Effector CD8-positive, alpha-beta T cell (primary cell): Measurements from ENCODE around the gene TSPAN18.

Experiments used
- DNase-seq: peaks from one replicate; lab custom pipeline; 2025; lab: John Stamatoyannopoulos, UW

Gene TSPAN18

DNA sequence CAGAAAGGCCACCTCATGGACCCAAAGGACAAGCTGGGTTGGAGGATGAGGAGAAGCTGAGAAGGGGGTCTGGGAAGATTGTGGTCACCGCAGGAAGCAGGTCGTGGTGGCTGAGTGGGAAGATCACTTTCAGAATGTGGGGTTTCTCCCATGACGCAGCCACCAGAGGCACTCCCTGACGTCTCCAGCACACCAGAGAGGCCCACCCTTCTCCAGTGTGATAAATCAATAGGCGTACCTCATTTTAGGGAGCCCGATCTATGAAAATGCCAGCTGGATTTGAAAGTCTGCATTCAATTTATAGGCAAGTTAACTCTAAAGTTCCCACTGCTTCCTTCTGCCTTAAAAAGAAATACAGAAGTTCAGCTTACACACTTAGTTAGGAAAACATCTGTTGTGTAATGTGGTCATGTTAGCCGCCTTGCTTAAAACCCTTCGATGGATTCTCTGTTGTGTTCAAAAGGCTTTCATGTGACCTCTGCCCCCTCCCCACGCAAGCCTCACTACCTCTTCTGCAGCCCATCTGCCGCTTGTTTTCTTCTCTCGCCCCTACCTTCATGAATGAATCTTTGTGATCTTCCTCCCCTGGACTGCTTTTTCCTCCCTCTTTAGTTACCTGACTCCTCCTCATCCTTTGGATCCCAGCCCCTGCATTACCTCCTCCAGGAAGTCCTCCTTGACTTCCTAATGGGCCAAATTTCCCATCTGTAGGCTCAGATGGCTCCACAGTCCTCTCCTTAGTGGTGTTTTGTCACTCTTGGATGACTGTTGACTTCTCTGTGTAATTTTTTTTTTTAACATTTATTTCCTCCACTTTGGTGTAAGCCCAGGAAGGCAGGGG is 10.7 kb downstream of the TSPAN18 start:
- DNase-seq, result no peak

DNA sequence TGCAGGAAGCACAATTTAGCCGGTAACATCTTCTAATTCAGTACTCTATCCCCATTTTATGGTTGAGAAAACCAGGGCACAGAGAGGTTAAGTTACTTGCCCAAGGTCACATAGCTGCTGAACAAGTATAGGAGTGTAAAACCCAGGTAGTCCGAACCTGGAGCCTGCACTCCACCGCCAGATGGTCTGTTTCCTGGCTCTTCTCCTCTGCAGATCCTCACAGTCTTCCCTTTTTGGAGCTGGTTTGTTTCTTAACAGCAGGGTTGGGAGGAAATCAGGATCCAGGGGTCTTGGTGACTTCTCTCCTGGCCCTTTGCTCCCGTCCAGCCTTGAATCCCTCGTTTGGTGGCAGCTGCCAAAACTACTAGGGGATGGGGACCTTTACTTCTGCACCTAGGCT is 12.0 kb downstream of the TSPAN18 start:
- DNase-seq, result no peak

DNA sequence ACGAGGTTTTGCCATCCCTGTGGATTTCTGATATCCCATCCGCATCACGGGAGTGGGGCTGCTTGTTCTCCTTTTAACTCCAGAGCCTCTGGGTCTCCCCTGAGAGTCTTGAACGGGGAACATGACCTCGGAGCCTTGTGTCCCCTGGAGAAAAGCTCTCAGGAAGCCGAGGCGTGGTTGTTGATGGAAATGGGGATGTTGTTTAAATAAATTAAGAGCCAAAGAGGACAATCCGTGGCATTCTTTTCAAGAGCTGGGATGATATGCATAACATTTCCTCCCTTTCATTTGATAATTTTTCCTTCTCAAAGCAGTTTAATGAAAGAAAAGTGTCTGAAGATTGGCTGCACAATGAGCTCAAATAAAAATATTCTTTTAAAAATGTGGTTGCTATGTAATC is 14.2 kb downstream of the TSPAN18 start:
- DNase-seq, result no peak

DNA sequence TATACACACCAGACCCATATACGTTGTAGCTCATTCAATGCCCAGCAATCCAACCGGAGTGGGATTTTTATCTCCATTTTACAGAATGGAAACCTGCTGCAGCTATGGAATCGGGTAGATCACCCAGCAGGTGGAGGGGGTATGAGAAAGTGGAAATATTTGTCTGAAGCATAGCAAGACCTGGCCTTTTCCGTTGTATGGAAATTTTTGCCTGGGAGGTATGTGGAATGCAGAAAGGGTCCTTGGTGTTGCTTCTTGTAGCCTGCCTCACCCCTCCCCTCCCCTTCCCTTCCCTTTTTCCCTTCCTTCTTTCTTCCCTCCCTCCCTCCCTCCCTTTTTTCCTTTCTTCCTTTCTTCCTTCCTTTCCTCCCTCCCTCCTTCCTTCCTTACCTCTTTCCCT is 15.2 kb downstream of the TSPAN18 start:
- DNase-seq, result no peak

DNA sequence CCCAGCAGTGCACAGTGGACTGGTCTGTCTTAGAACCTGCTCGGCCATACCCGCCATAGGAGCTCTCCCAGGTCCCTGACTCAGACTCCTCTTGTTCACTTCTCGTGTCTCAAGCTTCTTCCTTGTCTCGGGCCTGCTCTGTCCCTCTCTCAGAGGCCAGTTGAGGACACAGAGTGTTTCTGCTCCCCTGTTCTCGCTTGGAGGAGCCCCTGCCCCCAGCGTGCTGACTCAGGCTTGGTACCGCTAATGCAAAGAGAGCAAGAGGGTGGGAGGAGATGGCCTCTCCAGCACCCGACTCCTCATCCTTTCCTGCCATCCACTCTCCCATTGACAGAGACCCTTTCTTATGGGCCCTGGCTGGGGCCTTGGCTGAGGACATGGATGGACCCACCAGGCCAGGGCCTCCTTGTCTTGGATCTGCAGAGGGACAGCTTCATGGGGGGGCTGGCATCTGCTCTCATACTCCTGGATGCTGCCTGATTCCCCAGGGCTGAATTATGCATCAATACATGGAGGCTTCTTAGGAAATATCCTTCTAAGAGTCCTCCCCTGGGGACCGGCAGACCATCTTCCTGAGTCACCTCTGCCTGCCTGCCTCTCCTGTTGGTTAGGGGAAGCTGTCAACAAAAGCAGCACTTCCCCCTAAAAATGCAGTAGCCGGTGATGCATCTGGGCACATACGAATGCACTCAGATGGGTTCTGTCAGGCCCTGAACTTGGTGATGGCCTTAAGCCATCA is 15.9 kb downstream of the TSPAN18 start:
- DNase-seq, result no peak

DNA sequence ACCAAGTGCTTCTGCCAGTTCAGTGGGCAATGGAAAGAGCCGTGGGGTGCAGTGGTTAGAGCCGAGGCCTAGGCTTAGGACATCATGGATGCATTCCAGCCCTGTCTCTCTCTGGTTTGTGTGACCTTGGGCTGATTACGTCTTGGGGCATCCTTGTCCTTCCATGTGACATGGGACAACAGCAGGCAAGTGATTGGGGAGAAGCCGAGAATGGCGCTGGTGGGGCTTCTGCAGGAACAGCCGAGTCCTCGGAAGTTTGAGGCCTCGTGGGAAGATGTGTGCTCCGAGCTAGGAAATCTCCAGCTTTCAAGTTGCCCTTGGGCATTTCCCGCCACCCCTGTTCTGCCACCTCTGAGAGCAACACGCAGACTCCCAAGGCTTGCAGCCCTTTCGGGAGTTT is 16.6 kb downstream of the TSPAN18 start:
- no peak for DNase-seq

DNA sequence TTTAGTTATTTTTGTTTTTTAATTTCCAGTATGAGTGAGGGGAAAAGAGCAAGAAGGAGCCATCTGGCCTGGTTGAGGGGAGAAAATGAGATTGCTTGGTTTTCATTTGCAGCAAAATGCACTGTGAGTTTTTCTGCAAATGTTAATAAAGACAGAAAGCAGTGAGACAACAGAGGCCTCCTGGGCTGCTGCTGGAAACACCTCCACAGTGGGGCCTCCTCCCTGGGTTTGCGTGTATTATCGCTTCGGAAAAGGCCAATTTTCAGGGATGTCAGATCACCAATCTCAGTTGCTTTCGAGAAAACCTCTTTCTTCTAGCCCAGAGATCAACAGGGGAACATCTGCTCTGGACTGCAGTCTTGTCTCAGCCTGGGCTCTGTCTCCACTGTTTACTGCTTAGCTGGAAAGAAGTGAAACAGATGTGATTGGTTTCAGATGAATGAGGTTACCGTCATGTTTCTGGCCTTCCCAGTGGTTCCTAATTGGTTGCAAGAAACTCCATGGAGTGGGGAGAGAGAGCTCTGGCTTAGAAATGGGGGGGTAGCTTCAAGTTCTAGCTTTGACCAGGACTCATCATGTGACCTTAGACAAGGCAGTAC is 17.3 kb downstream of the TSPAN18 start:
- no peak for DNase-seq

DNA sequence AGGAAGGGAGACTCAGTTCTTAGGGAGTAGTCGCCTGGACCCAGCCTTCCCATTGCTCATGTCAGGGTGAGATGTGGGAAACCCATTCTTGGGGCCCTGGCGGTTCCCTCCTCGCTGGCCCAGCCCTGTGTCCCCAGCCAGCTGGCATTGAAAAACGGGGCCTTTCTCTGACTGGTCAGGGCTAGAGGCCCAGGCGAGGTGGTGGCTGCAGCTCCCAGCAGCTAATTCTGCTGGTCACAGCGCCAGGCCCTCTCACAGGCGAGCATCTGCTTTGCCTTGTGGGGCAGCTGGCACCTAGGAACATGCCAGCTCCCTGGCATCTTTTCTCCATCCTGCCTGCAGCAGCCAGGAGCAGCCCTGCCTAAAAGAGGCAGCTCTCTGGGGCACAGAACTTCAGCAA is 20.1 kb downstream of the TSPAN18 start:
- DNase-seq, result no peak

DNA sequence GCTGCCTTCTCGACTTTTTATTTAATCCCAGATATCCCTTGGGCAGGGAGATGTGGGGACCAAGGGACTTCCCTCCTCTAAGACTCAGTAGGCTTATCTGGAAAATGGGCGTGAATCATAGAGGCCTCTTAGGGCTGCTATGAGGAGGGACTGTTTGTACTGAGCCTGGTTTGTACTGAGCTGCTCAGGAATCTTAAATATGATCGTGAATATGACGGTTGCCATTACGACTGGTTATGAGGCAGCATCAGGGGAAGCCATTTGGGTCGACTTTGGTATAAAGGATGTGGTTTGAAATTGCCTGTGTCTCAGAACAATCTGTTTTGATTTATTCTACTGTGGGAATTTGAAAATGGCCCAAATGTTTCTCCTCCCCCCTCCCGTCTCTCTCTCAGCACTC is 20.6 kb downstream of the TSPAN18 start:
- no peak for DNase-seq

DNA sequence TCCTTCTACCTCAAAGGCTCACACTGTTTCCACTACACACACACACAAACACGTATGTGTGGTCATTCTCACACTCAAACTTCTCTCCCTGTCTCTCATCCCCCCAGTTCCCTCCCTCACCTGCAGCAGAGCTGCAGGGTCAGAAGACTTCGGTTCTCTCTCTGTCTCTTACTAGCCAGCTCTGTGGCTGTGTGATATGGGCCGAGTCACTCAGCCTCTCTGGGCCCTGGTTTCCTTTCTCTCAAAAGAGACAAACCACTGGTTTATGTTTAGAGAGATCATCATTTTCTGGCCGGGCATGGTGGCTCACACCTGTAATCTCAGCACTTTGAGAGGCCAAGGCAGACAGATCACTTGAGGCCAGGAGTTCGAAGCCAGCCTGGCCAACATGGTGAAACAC is 21.1 kb downstream of the TSPAN18 start:
- no peak for DNase-seq

DNA sequence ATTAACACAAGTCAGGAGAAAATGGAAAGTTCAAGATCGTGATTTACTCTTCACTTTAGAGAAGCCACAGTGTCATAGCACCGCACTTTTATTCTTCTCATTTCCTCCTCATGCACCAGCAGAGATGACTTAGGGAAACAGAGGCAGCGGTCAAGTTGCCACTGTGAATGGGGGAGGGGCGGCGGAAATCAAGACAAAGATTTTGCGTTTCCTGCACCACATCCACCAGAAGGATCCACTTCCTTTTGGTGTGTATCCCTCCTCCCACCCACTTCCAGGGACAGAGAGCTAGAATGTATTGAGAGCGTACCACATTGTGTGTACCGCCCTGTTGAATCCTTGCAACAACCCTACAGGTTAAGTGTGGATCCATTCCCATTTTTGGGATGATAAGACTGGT is 21.8 kb downstream of the TSPAN18 start:
- no peak for DNase-seq

DNA sequence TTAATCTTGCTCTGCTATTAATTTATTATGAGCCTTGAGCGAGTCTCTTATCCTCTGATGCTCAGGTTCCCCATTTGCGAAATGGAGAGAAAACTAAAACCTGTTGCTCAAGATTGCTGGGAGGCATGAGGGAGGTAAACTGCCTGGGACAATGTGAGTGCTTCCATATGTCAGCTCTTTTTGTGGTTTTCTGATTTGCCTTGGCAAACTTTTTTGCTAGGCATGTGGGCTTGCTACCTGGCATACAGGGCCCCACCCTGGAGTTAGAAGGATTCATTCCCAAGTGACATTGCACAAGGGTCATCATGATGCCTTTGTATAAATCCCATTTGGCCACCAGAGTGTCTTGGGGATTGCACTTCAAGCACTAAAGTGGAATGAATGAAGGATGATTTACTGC is 22.4 kb downstream of the TSPAN18 start:
- DNase-seq, result no peak

DNA sequence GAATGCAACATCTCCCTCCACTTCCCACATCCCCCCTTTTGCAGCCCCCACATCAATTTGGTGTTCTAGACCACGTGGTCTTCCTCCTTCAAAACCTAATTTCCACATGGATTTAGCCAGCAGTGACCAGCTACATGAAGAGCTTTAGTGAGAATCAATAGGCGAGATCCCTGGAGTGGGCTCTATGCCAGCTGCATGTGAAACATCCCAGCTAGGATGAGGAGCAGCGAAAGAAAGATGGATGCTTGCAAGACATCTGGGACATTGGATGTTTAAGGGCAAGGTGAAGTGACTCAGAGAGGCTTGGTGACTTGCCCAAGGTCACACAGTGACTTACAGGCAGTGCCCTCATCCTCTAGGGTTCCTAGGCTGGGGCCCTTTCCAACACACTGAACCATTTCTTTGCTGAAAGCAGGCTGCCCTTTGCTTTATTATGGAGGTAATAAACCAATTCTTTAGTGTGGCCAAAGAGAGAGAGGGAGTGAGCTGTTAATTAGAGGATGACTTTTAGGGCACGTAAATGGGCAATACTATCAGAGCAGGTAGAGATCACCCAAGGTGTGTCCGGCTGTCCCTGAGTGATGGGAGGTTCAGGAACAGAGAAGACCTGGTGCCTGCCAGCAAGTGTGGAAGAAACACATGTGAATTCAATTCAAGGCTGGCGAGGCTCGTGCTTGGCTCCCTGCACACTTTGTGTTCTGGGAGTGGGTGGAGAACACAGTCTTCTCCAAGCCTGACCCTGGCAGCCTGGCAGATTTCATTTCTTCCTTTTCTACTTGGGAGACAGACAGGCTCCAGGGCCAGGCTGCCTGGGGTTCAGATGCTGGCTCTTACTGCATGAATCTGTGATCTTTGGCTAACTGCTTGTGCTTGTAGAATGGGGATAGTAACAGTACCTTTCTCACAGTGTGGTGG is 24.0 kb downstream of the TSPAN18 start:
- no peak for DNase-seq

DNA sequence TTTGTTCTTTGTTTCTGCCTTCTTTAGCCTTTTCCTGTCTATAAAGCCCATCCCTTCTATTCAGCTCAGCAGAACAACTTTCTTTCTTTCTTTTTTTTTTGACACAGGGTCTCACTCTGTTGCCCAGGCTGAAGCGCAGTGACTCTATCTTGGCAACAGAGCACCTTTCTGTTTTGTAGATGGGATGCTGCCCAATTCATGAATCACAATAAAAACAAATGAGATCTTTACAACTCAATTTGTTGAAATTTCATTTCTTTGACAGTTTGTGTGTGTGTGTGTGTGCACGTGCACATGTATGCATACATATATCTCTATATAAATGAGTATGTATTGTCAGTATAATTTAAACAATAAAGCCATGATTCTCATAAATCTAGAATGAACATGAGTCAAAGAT is 25.5 kb downstream of the TSPAN18 start:
- DNase-seq, result no peak

DNA sequence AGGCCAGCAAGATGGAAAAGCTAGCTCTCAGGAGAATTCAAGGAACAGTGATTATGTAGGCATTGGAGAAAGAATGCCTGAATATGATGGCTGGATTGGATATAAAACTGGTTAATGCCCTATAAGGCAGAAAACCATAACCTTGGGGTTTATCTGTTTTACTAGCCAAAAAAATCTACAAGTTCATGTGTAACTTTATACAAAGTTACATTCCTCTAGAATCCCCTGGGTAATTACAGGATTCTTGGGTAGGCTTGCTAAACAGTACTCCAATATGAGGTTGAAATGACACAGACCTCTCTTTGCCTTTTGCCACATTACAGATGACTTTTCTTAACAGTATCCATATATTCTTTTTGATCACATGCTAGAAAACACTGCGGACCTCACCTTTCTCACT is 26.0 kb downstream of the TSPAN18 start:
- no peak for DNase-seq

DNA sequence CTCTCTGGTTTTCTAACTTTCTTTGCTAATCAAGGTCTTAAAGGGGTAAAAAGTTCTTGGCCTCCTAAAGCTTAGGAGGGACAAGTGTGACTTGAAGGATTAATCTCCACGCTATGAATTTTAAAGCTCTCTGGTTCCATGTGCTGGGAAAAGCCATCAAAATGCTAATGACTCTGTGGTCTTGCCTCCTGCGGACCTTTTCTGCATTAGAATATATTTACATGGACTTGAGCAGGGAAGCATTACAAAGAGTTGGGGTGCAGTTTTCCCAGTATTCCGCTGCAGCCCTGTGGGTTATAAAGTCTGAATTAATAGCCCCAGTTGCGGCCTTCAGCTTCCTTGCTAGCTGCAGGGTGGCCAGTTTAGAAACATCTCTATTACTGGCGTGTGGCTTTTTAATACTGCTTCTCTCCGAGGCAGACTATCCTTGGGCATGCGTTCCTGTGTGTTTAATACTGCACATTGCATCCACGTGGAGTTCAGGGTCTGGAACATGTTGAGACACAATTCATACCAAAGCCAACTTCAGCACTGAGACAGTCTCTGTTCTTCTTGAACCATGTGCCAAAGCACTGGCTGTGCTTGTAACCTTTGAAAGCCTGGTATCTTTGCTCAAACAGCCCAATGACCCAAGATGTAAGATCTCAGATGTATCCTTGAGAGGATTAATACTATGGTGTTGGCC is 27.3 kb downstream of the TSPAN18 start:
- no peak for DNase-seq

DNA sequence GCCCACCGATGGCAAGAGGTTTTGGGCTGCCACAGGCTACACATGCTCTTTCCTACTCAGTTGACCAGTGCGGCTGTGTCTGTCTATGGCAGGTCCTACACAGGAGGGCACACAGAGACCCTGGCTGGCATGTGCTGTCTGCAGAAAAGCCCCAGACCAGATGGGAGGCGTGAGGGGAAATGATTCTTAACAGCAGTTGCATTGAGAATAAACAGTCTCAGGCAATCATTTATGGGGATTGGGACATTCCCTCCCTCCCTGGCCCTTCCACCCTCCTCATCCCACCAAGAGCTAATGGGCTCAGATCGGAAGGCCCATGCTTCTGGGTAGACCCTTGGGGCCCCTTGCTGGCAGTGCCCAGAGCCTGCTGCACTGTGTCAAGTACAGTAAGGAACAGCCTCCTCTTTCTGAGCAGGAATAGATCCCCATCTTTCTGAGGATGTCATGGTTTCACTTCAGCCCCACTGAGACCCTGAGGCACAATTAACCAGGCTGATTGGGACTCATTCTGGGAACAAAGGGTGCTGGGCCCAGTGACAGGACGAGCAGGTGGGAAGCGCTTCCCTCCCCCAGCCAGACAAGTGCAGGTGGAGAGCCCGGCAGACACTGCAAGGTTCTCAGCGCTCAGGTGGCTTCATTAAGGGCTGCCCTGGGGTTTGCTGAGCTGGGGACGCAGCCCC is 28.3 kb downstream of the TSPAN18 start:
- no peak for DNase-seq

DNA sequence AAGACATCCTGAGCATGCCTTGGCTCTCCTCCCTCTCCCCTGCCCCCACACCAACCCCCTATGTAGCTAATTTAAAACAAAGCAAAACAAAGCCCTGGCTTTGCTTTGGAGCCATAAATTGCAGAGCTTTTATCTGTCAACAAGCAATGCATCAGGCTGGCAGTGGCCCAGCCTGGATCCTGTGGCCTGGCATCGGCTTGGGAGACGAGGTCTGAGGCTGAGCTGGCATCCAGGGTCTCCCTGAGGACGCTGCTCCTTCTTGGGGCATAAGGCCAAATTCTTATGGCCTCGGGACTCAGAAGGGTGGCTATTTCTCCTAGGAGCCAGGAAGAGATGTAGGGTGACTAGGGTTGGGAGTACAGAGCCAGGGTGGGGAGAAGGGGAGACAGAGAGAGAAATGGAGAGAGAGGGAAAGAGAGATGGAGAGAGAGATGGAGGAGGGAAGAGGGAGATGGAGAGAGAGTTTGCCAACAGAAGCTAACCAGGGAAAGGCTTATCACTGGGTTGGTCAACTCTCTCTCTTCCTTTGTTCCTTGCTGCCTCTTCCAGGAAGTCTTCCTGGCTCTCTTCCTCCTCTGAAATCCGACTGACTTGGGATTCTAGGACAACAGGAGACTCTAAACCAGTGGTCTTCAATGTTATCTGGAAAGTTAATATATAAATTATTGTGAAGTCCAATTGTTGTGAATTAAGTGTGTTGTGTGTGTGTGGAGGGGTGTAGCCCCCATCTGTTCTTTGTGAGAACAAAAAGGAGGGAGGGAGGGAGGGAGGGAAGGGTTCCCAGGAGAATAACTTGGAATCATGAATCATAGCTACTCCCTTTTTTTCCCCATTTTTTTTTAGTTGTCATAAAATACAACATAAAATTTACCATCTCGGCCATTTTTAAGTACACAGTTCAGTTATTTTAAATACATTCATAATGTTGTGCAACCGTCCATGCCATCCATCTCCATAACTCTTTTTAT is 29.1 kb downstream of the TSPAN18 start:
- DNase-seq, result no peak

DNA sequence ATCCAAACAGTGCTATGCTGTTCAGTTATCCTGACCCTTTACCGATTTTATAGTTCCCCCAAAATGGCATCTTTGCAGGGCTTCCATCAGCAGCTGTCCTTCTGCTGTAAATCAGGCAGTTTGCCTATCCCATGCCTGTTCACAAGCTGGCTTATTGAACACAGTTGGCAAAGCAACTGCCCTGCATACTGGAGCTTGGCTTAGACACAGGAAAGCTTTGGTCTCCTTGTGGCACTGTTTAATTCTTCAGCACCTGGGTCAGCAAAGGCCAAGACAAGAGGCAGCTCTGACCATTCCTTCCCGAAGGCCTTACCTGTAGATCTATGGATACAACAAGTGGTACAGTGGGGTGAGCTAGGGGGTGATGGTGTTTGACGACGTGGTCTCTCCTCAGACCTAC is 32.2 kb downstream of the TSPAN18 start:
- no peak for DNase-seq
